Measurements from ENCODE around the gene SLC9A5. TPM values are rescaled to one million over a fixed set of nuclear protein-coding genes. Genes with fewer than 3 reads are reported as not detected.

The SLC9A5 gene
- total RNA-seq, 3 donors from 2014 or later, result 1.7 to 2.6 (median 1.9) TPM

GRCh38 chr16:67283039-67283825, 34.5 kb downstream of the SLC9A5 start:
- Histone ChIP-seq H3K4me1 (ENCODE audit: low read depth) (peaks cover 4% of the 10 kb centered on the region), H3K9me3 (no peaks in the 10 kb centered on the region), H3K36me3 (ENCODE audit: low read depth) (no peaks in the 10 kb centered on the region), H3K4me3 (no peak overlapping the region)
- ATAC-seq (no peak), DNase-seq (no peak)
- no peak for TF ChIP-seq CTCF (IDR thresholded peaks at IDR 0.05)
- intact Hi-C loops (cut with DNase I, micrococcal nuclease), result no loop called here

DNA sequence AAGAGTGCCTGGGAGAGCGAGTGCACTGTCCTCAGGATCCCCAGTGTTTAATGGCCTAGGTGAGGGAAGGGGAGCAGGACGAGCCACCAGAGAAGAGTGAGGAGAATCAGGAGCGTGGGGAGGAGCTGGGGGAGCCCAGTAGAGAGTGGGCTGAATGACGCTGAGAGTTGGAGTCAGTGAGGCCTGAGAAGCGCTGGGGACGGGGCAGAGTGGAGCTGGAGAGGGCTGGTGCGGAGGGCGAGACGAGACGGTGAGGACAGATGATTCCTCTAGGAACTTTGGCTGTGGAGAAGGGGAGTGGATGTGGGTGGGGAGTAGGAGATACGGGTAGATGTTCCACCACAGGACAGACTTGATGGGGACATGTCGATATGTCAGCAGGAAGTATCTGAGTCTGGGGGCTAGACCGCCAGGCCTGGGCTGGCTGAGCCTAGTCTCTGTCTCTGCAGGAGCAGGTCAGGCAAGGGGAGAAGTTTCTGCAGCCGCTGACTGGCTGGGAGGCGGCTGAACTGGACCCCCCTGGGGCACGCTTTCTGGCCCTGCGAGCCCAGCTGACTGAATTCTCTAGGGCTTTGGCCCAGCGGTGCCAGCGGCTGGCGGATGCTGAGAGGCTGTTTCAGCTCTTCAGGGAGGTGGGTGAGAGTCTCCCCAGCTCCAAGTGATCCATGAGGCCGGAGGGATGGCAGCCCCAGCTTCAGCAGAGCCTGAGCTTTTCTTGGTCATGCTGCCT, 35.2 kb downstream of the SLC9A5 start:
- no peak for ATAC-seq
- intact Hi-C loops (cut with DNase I, micrococcal nuclease), result no loop called here
- no peak for TF ChIP-seq CTCF (IDR thresholded peaks at IDR 0.05)
- Histone ChIP-seq H3K36me3 (ENCODE audit: low read depth) (no peaks in the 10 kb centered on the region), H3K4me1 (ENCODE audit: low read depth) (no peaks in the 10 kb centered on the region), H3K4me3 (no peak overlapping the region), H3K9me3 (no peaks in the 10 kb centered on the region)
- DNase-seq, result no peak

GRCh38 chr16:67284699-67285646, 36.2 kb downstream of the SLC9A5 start:
- H3K4me3 ChIP-seq, result no peak overlapping the region
- H3K9me3 ChIP-seq, result no peaks in the 10 kb centered on the region
- no peaks in the 10 kb centered on the region for H3K4me1 ChIP-seq (ENCODE audit: low read depth)
- intact Hi-C loops (cut with DNase I, micrococcal nuclease), result no loop called here
- H3K36me3 ChIP-seq (ENCODE audit: low read depth), result no peaks in the 10 kb centered on the region
- TF ChIP-seq CTCF (IDR thresholded peaks at IDR 0.05), result no peak
- ATAC-seq (peak; percentile 80), DNase-seq (peak in 2 of 3 donors; percentile 61 to 65)

- no peaks in the 10 kb centered on the region for H3K9me3 ChIP-seq
- H3K4me1 ChIP-seq (ENCODE audit: low read depth), result no peaks in the 10 kb centered on the region
Measured at GRCh38 chr16:67286441-67287235, 37.9 kb downstream of the SLC9A5 start.

More at GRCh38 chr16:67286441-67287235, 37.9 kb downstream of the SLC9A5 start:
- DNase-seq (no peak), ATAC-seq (no peak)
- Histone ChIP-seq H3K4me3 (no peak overlapping the region), H3K36me3 (ENCODE audit: low read depth) (no peaks in the 10 kb centered on the region)
- TF ChIP-seq CTCF (IDR thresholded peaks at IDR 0.05), result no peak
- intact Hi-C loops (cut with DNase I, micrococcal nuclease), result no loop called here

Data from mucosa of descending colon (tissue), 3 donors.